CD4-positive, alpha-beta T cell treated with Interleukin-21 for 1 hour (primary cell): ENCODE data around the gene ARHGAP25.

Experiments
- DNase-seq: peaks from one replicate; pipeline ENCODE4 v3.0.0-alpha.2; 2020

The ARHGAP25 gene

GRCh38 chr2:68767996-68768395 lies 33.4 kb downstream of the ARHGAP25 start:
- DNase-seq: no peak

GRCh38 chr2:68768461-68768860 lies 33.9 kb downstream of the ARHGAP25 start:
- DNase-seq: no peak

DNA sequence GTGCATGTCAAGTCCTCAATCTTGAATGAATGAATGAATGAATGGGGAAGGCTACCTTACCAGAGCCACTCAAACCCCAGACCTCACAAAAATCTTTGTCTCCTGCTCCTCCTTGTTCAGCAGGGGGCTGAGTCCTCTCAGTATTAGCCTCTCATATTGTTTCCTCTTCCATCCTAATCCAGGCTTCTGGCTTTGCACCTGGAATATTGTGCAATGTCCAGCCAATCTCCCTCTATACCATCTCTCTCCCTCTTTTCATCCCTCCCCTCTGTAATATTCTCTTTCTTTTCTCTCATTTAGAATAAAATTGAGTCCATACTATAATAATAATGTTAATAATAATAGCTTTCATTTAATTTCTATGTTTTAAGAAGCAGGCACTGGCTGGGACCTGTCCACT lies 34.3 kb downstream of the ARHGAP25 start:
- DNase-seq: no peak

DNA sequence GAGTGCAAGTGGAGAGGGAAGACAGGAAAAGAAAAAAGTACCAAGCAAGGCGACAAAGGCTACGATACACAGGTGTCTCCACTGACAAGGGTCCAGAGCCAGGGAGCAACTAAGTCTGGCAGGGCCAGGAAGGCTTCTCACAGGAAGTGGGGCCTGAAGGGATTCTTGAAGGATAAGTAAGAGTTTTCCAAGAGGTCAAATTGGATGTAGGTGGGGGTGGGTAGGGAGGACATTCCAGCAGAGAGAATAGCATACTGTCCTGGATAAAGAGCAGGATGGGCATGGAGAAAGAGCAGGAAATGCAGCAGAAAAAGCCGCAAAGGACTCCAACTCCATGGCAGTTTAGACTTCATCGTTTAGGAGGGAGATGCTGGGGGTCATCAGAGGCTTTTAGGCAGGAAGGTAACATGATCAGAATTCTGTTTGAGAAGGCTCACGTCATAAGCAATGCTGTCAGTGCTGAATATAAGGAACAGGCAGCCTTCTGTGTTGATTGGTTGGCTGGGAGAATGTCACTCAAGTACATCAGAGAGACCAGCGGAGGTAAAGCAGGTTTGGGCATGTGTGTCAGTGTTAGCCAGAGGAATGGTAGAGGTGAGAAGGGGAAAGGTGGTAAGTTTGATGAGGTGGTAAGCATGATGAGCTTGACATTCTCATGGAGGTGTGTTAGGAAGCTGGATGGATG lies 35.1 kb downstream of the ARHGAP25 start:
- DNase-seq: peak; percentile 50

DNA sequence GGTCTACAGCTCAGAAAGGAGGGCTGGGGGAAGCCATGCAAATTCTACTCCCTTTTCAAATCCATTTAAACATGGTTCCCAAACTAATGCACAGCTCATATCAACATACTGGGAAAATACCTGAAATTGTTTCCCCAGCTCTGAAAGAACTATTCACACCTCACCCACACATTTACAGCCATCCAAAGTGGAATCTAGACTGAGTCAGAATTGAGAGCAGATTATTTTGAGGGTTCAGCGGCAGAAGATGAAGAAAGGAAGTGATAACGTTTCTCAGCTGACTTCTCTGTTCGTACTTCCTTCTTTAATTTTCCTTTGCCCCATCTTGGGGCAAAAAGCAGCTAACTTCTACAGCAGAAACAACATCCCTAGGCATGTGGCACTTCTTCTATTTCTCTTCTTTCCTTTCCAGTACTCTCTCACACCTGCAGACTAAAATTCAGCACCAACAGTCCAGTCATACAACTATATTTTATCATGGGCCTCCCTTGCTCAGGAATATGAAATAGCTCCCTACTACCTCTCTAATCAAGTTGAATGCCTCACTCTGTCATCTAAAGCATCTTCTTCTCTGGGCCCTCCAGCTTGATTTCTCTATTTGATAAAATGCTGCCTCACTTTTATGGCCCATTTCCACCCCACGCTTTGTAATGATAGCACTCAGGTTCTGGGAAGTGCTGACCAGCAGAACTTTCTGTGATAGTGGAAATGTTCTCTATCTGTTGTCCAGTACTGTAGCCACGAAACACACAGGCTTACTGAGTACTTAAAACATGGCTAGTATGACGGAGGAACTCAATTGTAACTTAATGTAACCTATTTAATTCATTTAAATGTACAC lies 35.9 kb downstream of the ARHGAP25 start:
- peak; percentile 53 for DNase-seq

DNA sequence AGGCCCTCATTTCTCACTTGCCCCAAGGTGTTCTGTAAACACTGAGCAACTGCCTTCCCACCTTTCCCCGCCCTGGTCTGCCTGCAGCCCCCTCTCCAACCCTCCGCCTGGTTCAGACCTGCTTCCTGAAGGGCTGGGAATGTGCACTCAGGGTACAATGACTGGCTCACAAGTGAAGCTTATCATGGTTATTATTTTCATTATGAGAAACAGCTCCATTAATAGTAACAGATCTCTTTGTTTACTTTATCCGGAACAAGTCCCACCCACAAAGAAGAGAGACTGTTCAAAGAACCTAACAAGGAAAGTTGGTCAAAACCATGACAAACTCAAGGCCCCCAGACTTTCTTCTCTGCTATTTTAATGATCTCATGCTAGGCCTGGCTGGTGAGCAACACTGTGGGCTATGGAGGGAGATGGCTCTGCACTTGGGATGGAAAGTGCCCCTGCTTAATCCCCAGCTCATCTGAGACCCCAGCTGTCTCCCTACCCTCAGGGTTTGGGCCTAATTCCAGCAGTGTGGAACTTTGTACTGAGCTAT lies 36.7 kb downstream of the ARHGAP25 start:
- peak; percentile 41 for DNase-seq

DNA sequence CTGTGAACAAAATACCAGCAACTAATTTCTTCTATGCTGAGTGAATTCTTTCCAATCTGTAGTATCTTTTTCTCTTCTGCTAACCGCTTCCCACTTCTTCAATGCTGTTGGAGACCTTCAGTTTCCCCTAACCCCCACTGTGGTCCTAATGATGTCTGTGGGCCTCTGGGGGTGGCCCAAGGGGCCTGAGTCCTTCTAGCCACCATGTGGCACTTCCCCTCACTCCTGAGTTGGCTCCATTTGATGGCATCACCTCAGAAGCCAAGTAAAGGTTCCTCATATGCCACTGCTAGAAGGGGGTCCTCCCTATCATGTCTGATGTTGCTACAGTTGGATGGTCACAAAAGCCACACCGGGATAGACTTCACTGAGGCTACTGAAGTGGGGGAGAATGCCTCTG lies 37.5 kb downstream of the ARHGAP25 start:
- no peak for DNase-seq

DNA sequence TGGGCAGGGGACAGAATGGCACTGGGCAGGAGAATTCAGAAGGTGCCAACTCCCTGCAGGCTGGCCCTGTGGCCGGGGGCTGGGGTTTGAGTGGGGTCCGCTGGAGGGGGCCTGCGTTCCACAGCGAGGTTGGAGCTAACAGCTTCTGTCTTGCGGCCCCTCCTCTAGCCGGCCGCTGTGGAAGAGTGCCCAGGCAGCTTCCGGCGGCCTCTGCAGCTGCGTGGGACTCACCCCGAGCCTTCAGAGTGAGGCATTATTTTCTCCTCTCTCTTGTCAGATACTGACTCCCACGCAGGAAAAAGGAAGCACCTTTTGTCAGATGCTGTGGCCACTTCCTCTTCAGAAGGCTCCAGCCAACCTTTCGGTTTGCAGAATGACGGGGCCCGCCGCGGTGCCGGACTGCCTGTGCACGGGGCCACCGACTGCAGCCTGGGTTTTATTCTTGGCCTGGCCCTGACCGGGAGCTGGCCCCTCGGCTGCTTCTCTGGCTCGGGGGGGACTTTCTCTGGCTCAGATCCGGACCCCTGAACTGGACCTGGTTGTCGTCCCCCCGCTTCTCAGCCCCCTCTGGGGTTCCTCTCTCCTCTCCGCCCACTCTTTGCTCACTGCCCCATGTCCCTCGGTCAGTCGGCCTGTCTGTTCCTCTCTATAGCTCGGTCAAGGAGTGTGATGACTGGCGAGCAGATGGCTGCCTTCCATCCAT lies 40.1 kb downstream of the ARHGAP25 start:
- DNase-seq: peak; percentile 74

DNA sequence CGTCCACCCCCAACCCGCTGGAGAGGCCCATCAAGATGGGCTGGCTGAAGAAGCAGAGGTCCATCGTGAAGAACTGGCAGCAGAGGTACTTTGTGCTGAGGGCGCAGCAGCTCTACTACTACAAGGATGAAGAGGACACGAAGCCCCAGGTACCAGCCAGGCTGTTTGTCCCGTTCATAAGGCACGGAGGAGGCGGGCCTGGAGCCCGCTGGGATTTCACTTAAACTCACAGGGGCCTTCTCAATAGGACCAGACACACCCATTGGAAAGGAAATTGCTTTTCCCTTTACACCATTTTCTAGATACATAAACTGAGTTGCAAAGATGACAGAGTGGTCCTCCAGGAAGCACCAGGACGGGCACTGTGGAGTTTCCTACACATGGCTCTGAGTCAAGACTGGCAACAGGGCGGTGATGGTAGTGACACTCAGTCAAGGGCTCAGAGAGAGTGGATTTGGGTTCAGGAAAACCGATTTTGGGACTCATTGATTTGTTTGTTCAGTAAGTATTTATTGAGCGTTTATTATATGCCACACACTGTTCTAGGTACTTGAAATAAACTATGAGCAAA lies 40.7 kb downstream of the ARHGAP25 start:
- no peak for DNase-seq

GRCh38 chr2:68776124-68776523 lies 41.5 kb downstream of the ARHGAP25 start:
- DNase-seq: no peak

GRCh38 chr2:68779595-68779994 lies 45.0 kb downstream of the ARHGAP25 start:
- DNase-seq: no peak

DNA sequence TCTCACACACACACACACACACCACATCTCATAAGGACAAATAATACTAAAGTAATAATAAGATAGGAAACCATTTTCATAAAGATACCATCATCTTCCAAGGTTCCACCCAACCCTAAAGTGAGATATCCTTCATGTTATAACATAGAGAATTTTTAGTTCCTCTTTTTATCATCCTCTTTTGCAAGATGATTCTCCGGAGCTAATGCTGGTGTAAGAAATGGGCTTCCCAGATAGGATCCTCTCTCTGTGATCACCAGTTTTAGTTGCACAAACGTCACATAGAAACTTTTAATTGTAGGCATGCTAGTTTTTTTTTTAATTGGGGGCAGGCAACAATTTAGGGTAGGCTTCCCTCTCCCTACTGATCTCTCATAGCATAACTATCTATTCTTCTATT lies 49.6 kb downstream of the ARHGAP25 start:
- DNase-seq: no peak

DNA sequence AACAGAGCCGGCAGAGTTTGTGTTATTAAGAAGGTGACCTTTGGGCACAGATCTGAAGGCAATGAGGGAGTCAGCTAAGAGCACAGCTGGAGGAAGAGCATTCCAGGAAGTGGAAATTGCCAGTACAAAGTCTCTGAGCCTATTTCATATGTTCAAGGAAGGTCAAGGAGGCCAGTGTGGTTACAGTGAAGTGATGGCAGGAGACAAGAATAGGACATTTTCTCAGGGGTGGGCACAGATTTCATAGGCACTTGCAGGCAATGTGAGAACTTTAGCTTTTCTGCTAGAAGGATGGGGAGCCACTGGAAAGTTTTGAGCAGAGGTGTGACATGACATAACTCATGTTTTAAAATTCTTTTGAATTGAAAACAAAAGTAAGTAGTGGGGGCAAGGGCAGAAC lies 50.3 kb downstream of the ARHGAP25 start:
- DNase-seq: no peak

DNA sequence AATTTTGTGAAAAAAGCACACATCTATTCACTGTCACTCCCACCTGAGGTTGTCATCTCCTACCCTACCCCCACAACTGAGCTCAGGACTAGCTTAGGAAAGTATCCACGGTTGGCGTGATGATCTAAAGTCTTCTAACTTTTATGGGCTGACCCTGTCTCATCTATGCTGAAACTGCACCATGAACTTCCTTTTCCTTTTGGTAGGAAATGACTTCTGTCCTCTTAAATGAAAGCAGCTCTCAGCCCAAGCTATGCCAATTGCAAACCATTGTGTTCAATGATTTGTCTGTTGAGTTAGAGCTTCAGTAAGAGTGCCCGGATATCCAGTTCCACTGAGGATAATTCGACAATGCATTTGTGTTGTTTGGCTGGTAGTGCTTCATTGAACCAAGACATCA lies 52.7 kb downstream of the ARHGAP25 start:
- DNase-seq: no peak

DNA sequence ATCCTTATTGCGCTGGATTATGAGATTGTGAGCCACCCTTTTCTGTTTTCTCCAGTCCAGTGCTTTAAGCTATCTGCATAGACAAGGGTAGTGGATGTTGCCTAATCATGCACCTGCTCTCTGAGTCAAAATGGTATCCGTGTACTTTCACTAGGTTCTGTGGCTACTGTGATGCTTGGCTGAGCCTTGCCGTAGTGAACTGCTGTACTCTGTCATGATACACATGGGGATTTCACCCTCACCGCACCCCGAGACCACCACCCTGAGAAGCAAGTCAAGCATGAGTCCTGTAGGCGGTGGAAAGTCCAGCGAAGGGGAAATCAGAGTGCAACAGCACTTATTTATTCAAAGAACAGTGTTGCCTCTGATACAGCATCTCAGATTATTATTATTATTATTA lies 55.0 kb downstream of the ARHGAP25 start:
- DNase-seq: peak; percentile 29

DNA sequence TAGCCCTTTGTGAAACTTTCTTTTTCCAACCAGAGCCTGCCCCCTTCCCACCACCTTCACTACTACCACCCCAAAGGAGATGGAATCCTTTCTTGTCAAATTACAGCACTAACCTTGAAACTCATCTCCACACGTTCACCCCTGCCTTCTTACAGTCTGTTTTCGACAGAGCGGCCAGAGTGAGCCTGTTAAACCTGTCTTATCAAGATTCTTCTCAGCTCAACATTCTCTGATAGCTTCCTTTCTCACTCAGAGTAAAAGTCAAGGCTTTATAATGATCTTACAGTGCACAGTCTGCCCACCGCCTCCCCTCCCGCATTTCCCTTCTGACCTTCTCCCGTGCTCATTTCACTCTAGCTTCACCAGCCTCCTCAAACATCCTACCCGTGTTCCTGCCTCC lies 56.0 kb downstream of the ARHGAP25 start:
- DNase-seq: no peak

- DNase-seq: no peak
Observed at GRCh38 chr2:68791914-68792313, 57.3 kb downstream of the ARHGAP25 start.

DNA sequence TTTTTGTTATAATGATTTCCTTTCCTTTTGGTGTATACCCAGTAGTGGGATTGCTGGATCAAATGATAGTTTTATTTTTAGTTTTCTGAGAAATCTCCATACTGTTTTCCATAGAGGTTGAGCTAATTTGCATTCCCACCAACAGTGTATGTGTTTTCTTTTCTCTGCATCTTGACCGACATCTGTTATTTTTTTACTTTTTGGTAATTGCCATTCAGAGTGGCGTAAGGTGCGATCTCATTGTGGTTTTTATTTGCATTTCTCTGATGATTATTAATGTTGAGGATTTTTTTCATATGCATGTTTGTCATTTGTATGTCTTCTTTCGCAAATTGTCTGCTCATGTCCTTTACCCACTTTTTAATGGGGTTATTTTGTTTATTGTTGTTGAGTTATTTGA lies 58.1 kb downstream of the ARHGAP25 start:
- DNase-seq: no peak

GRCh38 chr2:68796295-68796905 lies 61.8 kb downstream of the ARHGAP25 start:
- peak; percentile 37 for DNase-seq

DNA sequence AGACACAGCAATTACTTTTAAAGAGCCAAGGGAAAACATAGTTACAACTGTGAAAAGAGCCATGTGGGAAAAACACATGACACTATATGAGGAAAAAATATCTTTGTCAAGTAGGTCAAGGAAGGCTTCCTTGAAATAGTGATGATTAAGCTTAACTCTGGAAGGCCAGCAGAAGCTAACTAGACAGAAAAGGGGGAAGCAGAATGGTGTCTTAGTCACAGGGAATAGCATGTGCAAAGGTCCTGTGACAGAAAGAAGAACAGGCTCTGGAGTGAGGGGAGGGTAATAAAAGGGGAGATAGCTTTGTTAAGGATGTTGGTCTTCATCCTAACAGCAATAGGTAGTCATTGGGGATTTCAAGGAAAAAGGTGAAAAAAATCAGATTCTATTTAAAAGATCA lies 64.0 kb downstream of the ARHGAP25 start:
- DNase-seq: no peak

DNA sequence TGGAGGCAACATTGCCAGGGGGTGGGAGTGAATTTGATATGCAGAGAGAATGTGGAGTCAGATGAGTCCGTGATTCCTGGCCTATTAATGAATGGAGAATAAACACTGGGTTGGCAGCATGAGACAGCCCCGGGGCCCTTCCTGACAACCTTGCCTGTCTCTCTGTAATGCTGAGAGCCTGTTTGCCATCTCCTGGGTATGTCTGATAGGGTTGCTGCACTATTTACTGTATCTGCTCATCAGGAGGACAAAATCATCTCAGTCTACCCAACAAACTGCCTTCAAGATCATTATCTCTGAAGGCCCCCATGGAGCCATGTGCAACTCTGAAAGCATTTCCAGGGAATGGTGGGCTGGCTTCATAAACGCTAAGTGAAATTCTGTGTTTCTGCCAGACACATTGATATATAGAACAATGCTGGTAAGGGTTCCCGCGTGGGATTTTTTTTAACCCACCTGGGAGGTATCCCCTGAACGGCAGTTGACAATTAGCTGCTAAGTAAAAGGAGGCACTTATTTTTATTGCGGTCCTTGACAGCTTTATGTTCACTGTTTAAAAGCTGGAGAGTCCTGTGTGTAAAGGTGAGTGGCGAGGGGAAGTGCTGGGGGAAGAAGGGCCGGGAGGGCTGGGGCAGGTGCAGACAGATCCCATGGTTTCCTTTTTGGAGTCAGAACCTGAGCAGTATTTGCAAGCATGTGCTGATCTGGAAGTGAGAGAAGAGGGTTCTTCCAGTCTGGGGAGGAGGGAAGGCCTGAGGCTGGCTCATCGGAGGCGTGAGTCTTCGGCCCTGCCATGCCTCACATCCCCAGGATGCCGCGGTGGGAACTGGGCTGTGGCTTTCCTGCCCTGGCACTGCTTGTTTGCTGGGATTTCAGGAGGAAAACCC lies 64.8 kb downstream of the ARHGAP25 start:
- DNase-seq: no peak

GRCh38 chr2:68800027-68800401 lies 65.4 kb downstream of the ARHGAP25 start:
- no peak for DNase-seq
